H9 (cell line): ENCODE data around the gene HACE1. TPM values are rescaled to one million over a fixed set of nuclear protein-coding genes. Genes with fewer than 3 reads are reported as not detected.

Experiments used
- DNase-seq: peaks from one replicate; pipeline ENCODE4 v3.0.0-alpha.2; 2017
- H2AFZ ChIP-seq: one replicate; pipeline ENCODE4 v1.6.1; 2013; ENCODE audit warnings: mild to moderate bottlenecking, low read length, control low read depth, moderate library complexity
- H2AK5ac ChIP-seq: 2 replicates; pipeline ENCODE4 v1.6.1; 2013; ENCODE audit warnings: low read length, control low read depth, mixed read lengths; ENCODE audit not compliant: insufficient read length
- H2BK120ac ChIP-seq: one replicate; pipeline ENCODE4 v1.6.1; 2013; ENCODE audit warnings: low read depth, mild to moderate bottlenecking, low read length, control low read depth, inconsistent platforms; ENCODE audit not compliant: poor library complexity, severe bottlenecking
- H2BK12ac ChIP-seq: 2 replicates; pipeline ENCODE4 v1.6.1; 2013; ENCODE audit warnings: low read length, control low read depth, mixed read lengths, low read depth; ENCODE audit not compliant: insufficient read length
- H2BK15ac ChIP-seq: 2 replicates; pipeline ENCODE4 v1.6.1; 2013; ENCODE audit warnings: low read depth, low read length, control low read depth
- H2BK20ac ChIP-seq: one replicate; pipeline ENCODE4 v1.6.1; 2013; ENCODE audit warnings: low read depth, mild to moderate bottlenecking, low read length, control low read depth, inconsistent platforms; ENCODE audit not compliant: poor library complexity, severe bottlenecking
- H2BK5ac ChIP-seq: 2 replicates; pipeline ENCODE4 v1.6.1; 2013; ENCODE audit warnings: low read length, control low read depth, mixed read lengths; ENCODE audit not compliant: insufficient read length
- H3K14ac ChIP-seq: 2 replicates; pipeline ENCODE4 v1.6.1; 2013; ENCODE audit warnings: low read length, control low read depth; ENCODE audit not compliant: insufficient read depth
- H3K18ac ChIP-seq: 2 replicates; pipeline ENCODE4 v1.6.1; 2013; ENCODE audit warnings: low read depth, mild to moderate bottlenecking, mixed read lengths, low read length, control low read depth; ENCODE audit not compliant: insufficient read length
- H3K23ac ChIP-seq: 2 replicates; pipeline ENCODE4 v1.6.1; 2013; ENCODE audit warnings: low read length, control low read depth, mixed read lengths, low read depth; ENCODE audit not compliant: insufficient read length
- H3K23me2 ChIP-seq: 2 replicates; pipeline ENCODE4 v1.6.1; 2013; ENCODE audit warnings: low read depth, mild to moderate bottlenecking, mixed read lengths, low read length, control low read depth; ENCODE audit not compliant: insufficient read length, poor library complexity, severe bottlenecking
- H3K27ac ChIP-seq: 2 replicates; pipeline ENCODE4 v1.5.1; 2013; ENCODE audit warnings: low read length, control low read depth, mixed read lengths, low read depth; ENCODE audit not compliant: insufficient read length
- H3K27me3 ChIP-seq: 2 replicates; pipeline ENCODE4 v1.6.1; 2013; ENCODE audit warnings: low read length, control low read depth, inconsistent platforms; ENCODE audit not compliant: insufficient read depth
- H3K4ac ChIP-seq: 2 replicates; pipeline ENCODE4 v1.6.1; 2013; ENCODE audit warnings: low read depth, mild to moderate bottlenecking, control low read depth, inconsistent platforms, low read length, moderate library complexity
- H3K4me1 ChIP-seq: 2 replicates; pipeline ENCODE4 v1.6.1; 2013; ENCODE audit warnings: low read length, control low read depth, inconsistent platforms; ENCODE audit not compliant: insufficient read depth
- H3K4me2 ChIP-seq: 2 replicates; pipeline ENCODE4 v1.6.1; 2013; ENCODE audit warnings: low read length, control low read depth, mixed read lengths; ENCODE audit not compliant: insufficient read length, insufficient read depth
- H3K56ac ChIP-seq: 2 replicates; pipeline ENCODE4 v1.6.1; 2013; ENCODE audit warnings: low read depth, mild to moderate bottlenecking, mixed read lengths, low read length, control low read depth; ENCODE audit not compliant: insufficient read length
- H3K79me1 ChIP-seq: 2 replicates; pipeline ENCODE4 v1.6.1; 2013; ENCODE audit warnings: low read depth, mild to moderate bottlenecking, moderate library complexity, low read length, control low read depth, inconsistent platforms; ENCODE audit not compliant: insufficient read depth, poor library complexity, severe bottlenecking
- H3K79me2 ChIP-seq: 2 replicates; pipeline ENCODE4 v1.6.1; 2013; ENCODE audit warnings: low read length, control low read depth, inconsistent platforms; ENCODE audit not compliant: insufficient read depth
- H3K9ac ChIP-seq: 2 replicates; pipeline ENCODE4 v1.6.1; 2013; ENCODE audit warnings: low read length, control low read depth, mixed read lengths; ENCODE audit not compliant: insufficient read length; ENCODE audit errors: extremely low read depth
- H3K9me3 ChIP-seq: one replicate; pipeline ENCODE4 v1.6.1; 2013; ENCODE audit warnings: low read depth, low read length, inconsistent platforms; ENCODE audit not compliant: control insufficient read depth
- H3T11ph ChIP-seq: one replicate; pipeline ENCODE4 v1.6.1; 2013; ENCODE audit warnings: mild to moderate bottlenecking, low read length, control low read depth, inconsistent platforms
- H4K20me1 ChIP-seq: one replicate; pipeline ENCODE4 v1.6.1; 2013; ENCODE audit not compliant: control insufficient read depth, insufficient read length, insufficient read depth
- H4K5ac ChIP-seq: 2 replicates; pipeline ENCODE4 v1.6.1; 2013; ENCODE audit warnings: low read depth, mild to moderate bottlenecking, mixed read lengths, low read length, control low read depth; ENCODE audit not compliant: insufficient read length
- H4K8ac ChIP-seq: replicated peaks from 2 replicates; pipeline ENCODE4 v1.6.1; 2013; ENCODE audit warnings: low read length, control low read depth, mixed read lengths, low read depth; ENCODE audit not compliant: insufficient read length
- H4K91ac ChIP-seq: 2 replicates; pipeline ENCODE4 v1.6.1; 2013; ENCODE audit warnings: low read depth, mild to moderate bottlenecking, moderate library complexity, mixed read lengths, low read length, control low read depth; ENCODE audit not compliant: insufficient read length
- H3K27ac Mint-ChIP-seq, 3 experiments: 2 replicates in 2 of 3; 3 replicates in 1 of 3; pipeline ENCODE4 v1.8.0; 2020 to 2021; ENCODE audit warnings: mixed read lengths in 3 of 3, mild to moderate bottlenecking in 1 of 3, moderate library complexity in 1 of 3
- H3K27me3 Mint-ChIP-seq: 2 replicates; pipeline ENCODE4 v1.8.0; 2021; ENCODE audit warnings: low read depth, mild to moderate bottlenecking, moderate library complexity, mixed read lengths
- H3K36me3 Mint-ChIP-seq, 3 experiments: 2 replicates in 2 of 3; 3 replicates in 1 of 3; pipeline ENCODE4 v1.8.0; 2020 to 2021; ENCODE audit warnings: low read depth in 3 of 3, mixed read lengths in 3 of 3; ENCODE audit not compliant: insufficient read depth in 1 of 3
- H3K4me1 Mint-ChIP-seq, 2 experiments: 2 replicates each; pipeline ENCODE4 v1.8.0; 2020; ENCODE audit warnings: mixed read lengths in 2 of 2
- H3K4me3 Mint-ChIP-seq, 2 experiments: 2 replicates in 1 of 2; 3 replicates in 1 of 2; pipeline ENCODE4 v1.8.0; 2020 to 2021; ENCODE audit warnings: mild to moderate bottlenecking in 2 of 2, mixed read lengths in 2 of 2, moderate library complexity in 1 of 2
- H3K9me3 Mint-ChIP-seq, 2 experiments: 2 replicates in 1 of 2; 3 replicates in 1 of 2; pipeline ENCODE4 v1.8.0; 2020; ENCODE audit warnings: mild to moderate bottlenecking in 2 of 2, mixed read lengths in 2 of 2, moderate library complexity in 1 of 2
- CTCF ChIP-seq: fragments of 200-600 bp; sonication (generic); conservative IDR thresholded peaks from 3 replicates; pipeline ENCODE4 v1.8.0; 2021; ENCODE audit warnings: antibody characterized with exemption, mild to moderate bottlenecking
- WGBS: extraction: QIAGEN DNeasy Blood & Tissue Kit; methylation state at CpG from one replicate; pipeline ENCODE4 v1.1.7; 2013; ENCODE audit warnings: missing lambda C conversion rate, low lambda C conversion rate, mixed read lengths; ENCODE audit not compliant: insufficient read length; ENCODE audit errors: extremely low coverage; 5-methylcytosine and 5-hydroxymethylcytosine counted together
- total RNA-seq: library from RNA; stranded (reverse); gene quantifications from 2 replicates; pipeline ENCODE4 v1.2.1, GENCODE V29; 2021

HACE1 gene
- total RNA-seq, 1 experiment from 2014 or later = 18.0 TPM

GRCh38 chr6:104692008-104692407 is 167.7 kb downstream of the HACE1 start:
- WGBS = no CpG with 5 or more reads among the region's 1 CpG
- Histone ChIP-seq H3K18ac (no peak overlapping the region), H4K5ac (no peak overlapping the region), H3K9me3 (no peaks in the 10 kb centered on the region), H4K91ac (no peak overlapping the region), H2AFZ (no peak overlapping the region), H2BK5ac (no peak overlapping the region), H2BK120ac (no peak overlapping the region), H2BK12ac (no peak overlapping the region), H3K23ac (no peak overlapping the region), H3K4me1 (no peaks in the 10 kb centered on the region), H3K4me2 (no peak overlapping the region), H4K20me1 (no peaks in the 10 kb centered on the region), H2BK20ac (no peak overlapping the region), H4K8ac (no peak overlapping the region), H2AK5ac (no peak overlapping the region), H3K23me2 (no peaks in the 10 kb centered on the region), H3K79me1 (no peaks in the 10 kb centered on the region), H3T11ph (no peak overlapping the region), H3K27ac (no peak overlapping the region), H3K4ac (no peak overlapping the region), H3K27me3 (no peaks in the 10 kb centered on the region), H3K56ac (no peak overlapping the region), H2BK15ac (no peak overlapping the region), H3K79me2 (no peaks in the 10 kb centered on the region), H3K9ac (no peak overlapping the region), H3K14ac (no peak overlapping the region)
- no peak for TF ChIP-seq CTCF
- no peaks in the 10 kb centered on the region; a peak in 1 of 7 replicates for H3K36me3 Mint-ChIP-seq
- H3K27me3 Mint-ChIP-seq = no peaks in the 10 kb centered on the region
- no peak overlapping the region for H3K4me3 Mint-ChIP-seq
- DNase-seq = no peak
- H3K9me3 Mint-ChIP-seq = no peaks in the 10 kb centered on the region
- H3K27ac Mint-ChIP-seq = no peak overlapping the region
- H3K4me1 Mint-ChIP-seq = peaks cover 14 to 18% of the 10 kb centered on the region in 2 experiments
